Measurements from ENCODE around the gene MKI67.

- TF ChIP-seq CTCF (IDR thresholded peaks at IDR 0.05) (no peak), POLR2A (IDR thresholded peaks at IDR 0.05) (no peak)
Observed at GRCh38 chr10:128070721-128071416, 55.4 kb downstream of the MKI67 start.

Data from lower leg skin (tissue), 3 donors.